GM12878 (cell line): ENCODE measurements around the gene ARHGEF11. TPM values are rescaled to one million over a fixed set of nuclear protein-coding genes. Genes with fewer than 3 reads are reported as not detected.

Experiments used
- ATAC-seq: fragments of 200-7000 bp; cut with Tn5 transposase; 3 replicates; pipeline ENCODE4 v1.9.1; 2020; ENCODE audit warnings: mild to moderate bottlenecking, moderate library complexity
- BruUV-seq: library from RNA; stranded (reverse); fragments of 400-500 nt; replicated peaks from 2 replicates; lab custom pipeline; 2021; lab: Mats Ljungman, UMichigan
- CTCF ChIA-PET: fragments of 300-600 bp; sonication (Branson Sonifier 250); formaldehyde crosslinking; extraction: SDS; loops from one replicate; lab custom pipeline; 2021; ENCODE audit warnings: inconsistent platforms; lab: Yijun Ruan, JAX
- POLR2A ChIA-PET: fragments of 350-600 bp; formaldehyde crosslinking; extraction: SDS; loops from one replicate; lab custom pipeline; 2021; ENCODE audit warnings: inconsistent platforms; lab: Charles Lee
- RAD21 ChIA-PET: fragments of 300-600 bp; sonication (Branson Sonifier 250); formaldehyde crosslinking; loops from one replicate; lab custom pipeline; 2023; ENCODE audit warnings: antibody characterized with exemption; ENCODE audit not compliant: unreplicated experiment; lab: Charles Lee
- SMC1A ChIA-PET: fragments of 300-600 bp; sonication (Branson Sonifier 250); formaldehyde crosslinking; loops from one replicate; lab custom pipeline; 2023; ENCODE audit not compliant: unreplicated experiment, uncharacterized antibody; lab: Charles Lee
- DNase-seq: peaks from one replicate; pipeline ENCODE4 v3.0.0-alpha.2; 2011; ENCODE audit warnings: low read depth, low spot score
- FAIRE-seq: peaks from 3 replicates; lab custom pipeline; 2011; peaks lifted over from hg19 to GRCh38; lab: Jason Lieb, UNC
- H2AFZ ChIP-seq: 2 replicates; pipeline ENCODE4 v1.6.0; 2011; ENCODE audit warnings: low read depth, low read length, control low read depth; ENCODE audit not compliant: control insufficient read depth
- H3K27ac ChIP-seq: 2 replicates; pipeline ENCODE4 v1.5.1; 2011; ENCODE audit warnings: control low read depth; ENCODE audit not compliant: control insufficient read depth, insufficient read depth
- H3K27me3 ChIP-seq, 2 experiments: replicated peaks in 1 of 2; 2 replicates each; pipeline versions ENCODE4 v1.6.0 to v1.6.1; 2011; ENCODE audit warnings: low read length in 1 of 2; ENCODE audit not compliant: control insufficient read depth in 2 of 2, insufficient read depth in 2 of 2
- H3K36me3 ChIP-seq, 2 experiments: 2 replicates each; pipeline ENCODE4 v1.5.1; 2011; ENCODE audit warnings: low read length in 1 of 2; ENCODE audit not compliant: control insufficient read depth in 2 of 2, insufficient read depth in 2 of 2
- H3K4me1 ChIP-seq: 2 replicates; pipeline ENCODE4 v1.6.1; 2011; ENCODE audit warnings: mild to moderate bottlenecking, low read length, moderate library complexity, mixed read lengths; ENCODE audit not compliant: control insufficient read depth, insufficient read depth
- H3K4me2 ChIP-seq: 2 replicates; pipeline ENCODE4 v1.6.0; 2011; ENCODE audit warnings: control low read depth; ENCODE audit not compliant: control insufficient read depth, insufficient read depth
- H3K4me3 ChIP-seq: fragments of 200-600 bp; sonication (generic); 2 replicates; pipeline ENCODE4 v1.5.1; 2016
- H3K79me2 ChIP-seq: 2 replicates; pipeline ENCODE4 v1.6.0; 2011; ENCODE audit warnings: low read length; ENCODE audit not compliant: control insufficient read depth, insufficient read depth
- H3K9ac ChIP-seq: 2 replicates; pipeline ENCODE4 v1.8.0; 2011; ENCODE audit warnings: low read length, control low read depth, mixed read lengths; ENCODE audit not compliant: control insufficient read depth, insufficient read depth
- H3K9me3 ChIP-seq: replicated peaks from 3 replicates; pipeline ENCODE4 v1.5.1; 2011; ENCODE audit warnings: mild to moderate bottlenecking, low read length; ENCODE audit not compliant: control insufficient read depth, insufficient read depth
- H4K20me1 ChIP-seq: 2 replicates; pipeline ENCODE4 v1.6.0; 2011; ENCODE audit not compliant: control insufficient read depth, insufficient read depth
- CTCF ChIP-seq, 3 experiments: IDR thresholded peaks in 2 of 3; conservative IDR thresholded peaks in 1 of 3; 2 replicates each; pipeline ENCODE4 v1.5.1; 2011; ENCODE audit warnings: low read depth in 3 of 3, low read length in 3 of 3, mild to moderate bottlenecking in 3 of 3, control low read depth in 2 of 3, moderate library complexity in 2 of 3, inconsistent platforms in 1 of 3, mixed read lengths in 1 of 3; ENCODE audit not compliant: control insufficient read depth in 2 of 3, insufficient read depth in 1 of 3; ENCODE audit errors: extremely low read depth in 1 of 3
- E2F8 ChIP-seq: fragments of 450-650 bp; IDR thresholded peaks from 2 replicates; pipeline ENCODE4 v1.6.1; 2018; ENCODE audit warnings: mild to moderate bottlenecking, low read depth, moderate library complexity; ENCODE audit not compliant: partially characterized antibody
- ESRRA ChIP-seq: IDR thresholded peaks from 2 replicates; pipeline ENCODE4 v1.6.1; 2012; ENCODE audit warnings: mild to moderate bottlenecking, low read length, improper control_type of control experiment
- FOXM1 ChIP-seq: IDR thresholded peaks from 2 replicates; pipeline ENCODE4 v1.6.1; 2012; ENCODE audit warnings: low read depth, mild to moderate bottlenecking, inconsistent platforms, low read length, moderate library complexity
- NRF1 ChIP-seq: conservative IDR thresholded peaks from 2 replicates; pipeline ENCODE4 v1.6.1; 2011; ENCODE audit warnings: mild to moderate bottlenecking, low read depth, low read length, improper control_type of control experiment
- PAX5 ChIP-seq: IDR thresholded peaks from 2 replicates; pipeline ENCODE4 v1.6.1; 2011; ENCODE audit warnings: low read depth, low read length, borderline replicate concordance
- SKIL ChIP-seq: fragments of 450-650 bp; IDR thresholded peaks from 2 replicates; pipeline ENCODE4 v1.6.1; 2017; ENCODE audit warnings: mild to moderate bottlenecking, low read depth, inconsistent platforms; ENCODE audit not compliant: poor library complexity, severe bottlenecking
- STAT1 ChIP-seq: fragments of 450-650 bp; conservative IDR thresholded peaks from 2 replicates; pipeline ENCODE4 v1.6.1; 2014; ENCODE audit warnings: antibody characterized with exemption, mild to moderate bottlenecking
- TCF3 ChIP-seq: IDR thresholded peaks from 2 replicates; pipeline ENCODE4 v1.6.1; 2012; ENCODE audit warnings: low read depth, mild to moderate bottlenecking, low read length, borderline replicate concordance; ENCODE audit not compliant: insufficient read depth
- ZBTB11 ChIP-seq: fragments of 450-650 bp; formaldehyde crosslinking; IDR thresholded peaks from 2 replicates; pipeline ENCODE4 v1.5.0; 2022; ENCODE audit warnings: mild to moderate bottlenecking, missing genetic modification characterization
- WGBS: methylation state at CpG from one replicate; pipeline ENCODE4 v1.1.6; 2016; ENCODE audit warnings: low lambda C conversion rate; ENCODE audit not compliant: insufficient replicate concordance, insufficient coverage; ENCODE audit errors: missing lambda C conversion rate; 5-methylcytosine and 5-hydroxymethylcytosine counted together
- in situ Hi-C: fragments of 300-500 bp; cut with MboI; formaldehyde crosslinking; loops from 9 replicates; pipeline ENCODE4 v1.14.3; 2018; ENCODE audit warnings: mixed read lengths
- intact Hi-C: fragments of 100-400 bp; cut with micrococcal nuclease; formaldehyde crosslinking; loops from one replicate; pipeline ENCODE4 v1.14.2; 2022; ENCODE audit not compliant: unreplicated experiment
- polyA plus RNA-seq, 11 experiments: library from polyadenylated mRNA; depleted of rRNA in 4 of 11; unstranded in 6 of 11; stranded (reverse) in 5 of 11; fragments of >200 nt; fragmentation: Nextera tagmentation in 4 of 11; fragmentation: Illumina TruSeq in 1 of 11; extraction: Ambion mirVana in 4 of 11; extraction: Trizol in 1 of 11; gene quantifications; 1 replicate in 1 of 11; 2 replicates in 10 of 11; pipeline versions ENCODE4 v1.2.1 to v1.2.3, GENCODE V29; 2011 to 2016; ENCODE audit warnings: inconsistent platforms in 2 of 11, missing spikeins in 2 of 11, low read depth in 1 of 11
- total RNA-seq, 4 experiments: library from RNA; depleted of rRNA in 3 of 4; stranded (reverse); fragments of >200 nt in 3 of 4; fragmentation: Illumina TruSeq in 1 of 4; extraction: Trizol in 1 of 4; gene quantifications; 2 replicates each; pipeline versions ENCODE4 v1.2.1 to v1.2.3, GENCODE V29; 2013 to 2021

ARHGEF11 gene
- total and polyA plus RNA-seq, 10 of the 15 experiments (the other 5 are each of a cell fraction or from before 2014, with no cell fraction given): 0.05 to 12.7 (median 1.8) TPM

- ChIA-PET POLR2A (no interaction called here), CTCF (interaction anchor here (0.5 to 4.7 kb wide), 6 partner anchors 8 to 224 kb away, joined by 3 to 47 read pairs (median 3); no protein-coding TSS in a partner anchor), SMC1A (interaction anchor here (0.6 to 1.4 kb wide), 3 partner anchors 161 to 328 kb away, joined by 3 to 4 read pairs (median 4); no protein-coding TSS in a partner anchor), RAD21 (interaction anchor here (1.4 to 5.6 kb wide), 2 partner anchors 15 to 161 kb away, joined by 3 to 33 read pairs; no protein-coding TSS in a partner anchor)
- no peak overlapping the region for H3K9ac ChIP-seq
- H3K36me3 ChIP-seq: no peaks in the 10 kb centered on the region
- H3K27ac ChIP-seq: no peak overlapping the region
- no peaks in the 10 kb centered on the region for H3K9me3 ChIP-seq
- no peaks in the 10 kb centered on the region for H4K20me1 ChIP-seq
- 55% methylated on average over 24 of the region's 24 CpGs for WGBS
- H3K27me3 ChIP-seq: peaks cover 0 to 2% of the 10 kb centered on the region in 2 experiments; a peak in 1 of 4 replicates
- peak; percentile 30; the same call in 2 of the 3 replicates for ATAC-seq
- no peak overlapping the region for H3K4me3 ChIP-seq
- no peak for FAIRE-seq
- no peak for DNase-seq
- no peak overlapping the region for H3K4me2 ChIP-seq
- in situ Hi-C loops: no loop called here
- intact Hi-C loops: loop anchor here (5.0 to 10.0 kb wide), 3 partner anchors 44 to 242 kb away; no protein-coding TSS in a partner anchor
- no peak overlapping the region for H2AFZ ChIP-seq
- no TSS peak for BruUV-seq
- H3K4me1 ChIP-seq: no peaks in the 10 kb centered on the region
- H3K79me2 ChIP-seq: no peaks in the 10 kb centered on the region
- TF ChIP-seq PAX5 (no peak), SKIL (no peak), TCF3 (no peak), CTCF (IDR thresholded peaks at IDR 0.05 in 2 of 3, conservative IDR thresholded peaks at IDR 0.05 in 1 of 3; ENCODE audit: control insufficient read depth in 2 of 3, extremely low read depth in 1 of 3, insufficient read depth in 1 of 3, low read depth in 3 of 3, low read length in 3 of 3) (no peak), E2F8 (no peak), FOXM1 (no peak), STAT1 (no peak), ESRRA (no peak), ZBTB11 (no peak), NRF1 (no peak)
These were observed 132.4 kb downstream of the ARHGEF11 start for GRCh38 chr1:156912861-156913808.
